ENCODE measurements around the gene ZNF280D. TPM values are rescaled to one million over a fixed set of nuclear protein-coding genes. Genes with fewer than 3 reads are reported as not detected.
A peak's percentile ranks its signal among the peaks of the same experiment; 100 is the strongest.
"Not testable (repeated sequence)": the region's sequence is repeated elsewhere in the genome, so short reads cannot be mapped to it uniquely, and the experiment has no call there.

Gene ZNF280D, protein sequence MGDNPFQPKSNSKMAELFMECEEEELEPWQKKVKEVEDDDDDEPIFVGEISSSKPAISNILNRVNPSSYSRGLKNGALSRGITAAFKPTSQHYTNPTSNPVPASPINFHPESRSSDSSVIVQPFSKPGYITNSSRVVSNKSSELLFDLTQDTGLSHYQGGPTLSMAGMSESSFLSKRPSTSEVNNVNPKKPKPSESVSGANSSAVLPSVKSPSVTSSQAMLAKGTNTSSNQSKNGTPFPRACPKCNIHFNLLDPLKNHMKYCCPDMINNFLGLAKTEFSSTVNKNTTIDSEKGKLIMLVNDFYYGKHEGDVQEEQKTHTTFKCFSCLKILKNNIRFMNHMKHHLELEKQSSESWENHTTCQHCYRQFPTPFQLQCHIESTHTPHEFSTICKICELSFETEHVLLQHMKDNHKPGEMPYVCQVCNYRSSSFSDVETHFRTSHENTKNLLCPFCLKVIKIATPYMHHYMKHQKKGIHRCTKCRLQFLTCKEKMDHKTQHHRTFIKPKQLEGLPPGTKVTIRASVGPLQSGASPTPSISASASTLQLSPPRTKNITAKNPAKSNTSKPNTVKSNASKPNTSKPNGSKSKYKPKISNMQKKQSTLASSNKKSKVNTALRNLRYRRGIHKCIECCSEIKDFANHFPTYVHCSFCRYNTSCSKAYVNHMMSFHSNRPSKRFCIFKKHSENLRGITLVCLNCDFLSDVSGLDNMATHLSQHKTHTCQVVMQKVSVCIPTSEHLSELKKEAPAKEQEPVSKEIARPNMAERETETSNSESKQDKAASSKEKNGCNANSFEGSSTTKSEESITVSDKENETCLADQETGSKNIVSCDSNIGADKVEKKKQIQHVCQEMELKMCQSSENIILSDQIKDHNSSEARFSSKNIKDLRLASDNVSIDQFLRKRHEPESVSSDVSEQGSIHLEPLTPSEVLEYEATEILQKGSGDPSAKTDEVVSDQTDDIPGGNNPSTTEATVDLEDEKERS
- 10.0 and 12.1 TPM in 2 replicates for total RNA-seq
- long read RNA-seq, partial matches to known transcripts = 4 of 7 reads
- long read RNA-seq, other reads (novel, unspliced or antisense) = 2 of 7 reads

DNA sequence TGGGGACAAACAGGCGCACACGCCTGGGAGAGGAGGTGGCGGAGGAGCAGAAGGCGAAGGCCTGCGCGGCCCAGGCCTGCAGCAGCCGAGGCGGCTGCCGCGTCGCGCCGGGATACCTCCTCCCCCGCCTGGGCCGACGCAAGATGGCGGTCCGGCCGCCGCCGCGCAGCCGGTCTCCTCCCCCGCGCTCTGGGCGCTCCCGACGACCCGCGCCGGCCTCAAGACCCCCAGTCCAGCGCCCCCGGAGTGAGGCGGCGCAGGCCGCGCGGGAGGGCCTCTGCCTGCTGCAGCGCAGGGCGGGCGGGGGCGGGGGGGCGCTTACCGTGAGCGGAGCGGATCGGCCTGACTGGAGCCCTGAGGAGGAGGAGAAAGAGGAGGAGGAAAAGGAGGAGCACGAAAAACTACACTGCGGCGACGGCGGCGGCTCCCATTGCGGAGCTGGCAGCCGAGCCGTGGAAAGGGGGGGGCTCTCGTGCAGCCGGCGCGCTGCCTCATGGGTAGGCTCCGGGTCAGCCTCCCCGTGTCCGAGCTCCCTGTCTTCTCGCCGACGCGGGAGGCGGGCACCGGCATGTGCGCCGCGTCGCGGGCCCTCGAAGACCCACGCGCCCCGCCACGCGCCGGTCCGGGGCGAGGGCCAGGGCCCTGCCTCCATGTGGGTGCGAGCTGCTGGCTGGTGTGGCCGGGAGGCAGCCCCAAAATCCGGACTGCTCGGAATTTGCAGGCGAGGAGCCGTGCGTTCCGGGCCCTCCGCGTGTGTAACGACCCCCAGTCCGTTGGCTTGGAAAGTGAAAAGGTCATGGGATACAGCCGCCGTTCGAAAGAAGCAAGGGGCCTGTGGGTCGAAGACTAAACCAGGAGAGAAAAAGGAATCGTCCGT is at the start of gene ZNF280D:
Gene ZNF280D (minus strand): TSS at position 374 of the 877 bp plus-strand sequence. CDS start 26,400 bp downstream, outside the sequence.
- DNase-seq (ENCODE audit: low read depth, low spot score) = peak; percentile 11
- no peaks in the 10 kb centered on the region for H3K27me3 Mint-ChIP-seq (ENCODE audit: low read depth)
- H3K27ac Mint-ChIP-seq (ENCODE audit: unreplicated experiment) = peak within 1 kb of the TSS; percentile 93

DNA sequence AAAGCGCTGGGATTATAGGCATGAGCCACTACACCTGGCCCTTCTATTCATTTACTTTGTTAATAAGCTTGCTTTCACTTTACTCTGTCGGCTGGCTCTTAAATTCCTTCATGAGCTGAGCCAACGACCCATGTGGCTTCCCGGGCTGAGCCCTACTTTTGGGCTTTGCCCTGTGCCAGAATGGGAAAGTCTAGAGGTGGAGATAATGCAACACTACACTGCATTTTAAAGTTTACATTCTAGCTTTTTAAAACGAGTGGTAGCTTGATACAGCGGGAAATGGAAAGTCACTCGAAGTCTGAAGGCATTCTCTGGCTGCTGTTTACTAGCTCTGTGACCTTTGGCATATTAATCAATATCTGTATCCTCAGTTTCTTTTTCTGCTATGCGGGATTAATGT is 49.0 kb upstream of the ZNF280D start:
- H3K27ac Mint-ChIP-seq (ENCODE audit: unreplicated experiment) = no peak overlapping the region
- no peaks in the 10 kb centered on the region for H3K4me1 Mint-ChIP-seq

More for the DNA sequence above, at the start of gene ZNF280D:
- Mint-ChIP-seq H3K9me3 (peaks cover 9% of the 10 kb centered on the region), H3K4me1 (peaks cover 8% of the 10 kb centered on the region), H3K4me3 (peak within 1 kb of the TSS; percentile 83), H3K36me3 (ENCODE audit: low read depth) (peaks cover 6% of the 10 kb centered on the region)
- TF ChIP-seq, protein P1, sequence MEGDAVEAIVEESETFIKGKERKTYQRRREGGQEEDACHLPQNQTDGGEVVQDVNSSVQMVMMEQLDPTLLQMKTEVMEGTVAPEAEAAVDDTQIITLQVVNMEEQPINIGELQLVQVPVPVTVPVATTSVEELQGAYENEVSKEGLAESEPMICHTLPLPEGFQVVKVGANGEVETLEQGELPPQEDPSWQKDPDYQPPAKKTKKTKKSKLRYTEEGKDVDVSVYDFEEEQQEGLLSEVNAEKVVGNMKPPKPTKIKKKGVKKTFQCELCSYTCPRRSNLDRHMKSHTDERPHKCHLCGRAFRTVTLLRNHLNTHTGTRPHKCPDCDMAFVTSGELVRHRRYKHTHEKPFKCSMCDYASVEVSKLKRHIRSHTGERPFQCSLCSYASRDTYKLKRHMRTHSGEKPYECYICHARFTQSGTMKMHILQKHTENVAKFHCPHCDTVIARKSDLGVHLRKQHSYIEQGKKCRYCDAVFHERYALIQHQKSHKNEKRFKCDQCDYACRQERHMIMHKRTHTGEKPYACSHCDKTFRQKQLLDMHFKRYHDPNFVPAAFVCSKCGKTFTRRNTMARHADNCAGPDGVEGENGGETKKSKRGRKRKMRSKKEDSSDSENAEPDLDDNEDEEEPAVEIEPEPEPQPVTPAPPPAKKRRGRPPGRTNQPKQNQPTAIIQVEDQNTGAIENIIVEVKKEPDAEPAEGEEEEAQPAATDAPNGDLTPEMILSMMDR (conservative IDR thresholded peaks at IDR 0.05) = no peak

DNA sequence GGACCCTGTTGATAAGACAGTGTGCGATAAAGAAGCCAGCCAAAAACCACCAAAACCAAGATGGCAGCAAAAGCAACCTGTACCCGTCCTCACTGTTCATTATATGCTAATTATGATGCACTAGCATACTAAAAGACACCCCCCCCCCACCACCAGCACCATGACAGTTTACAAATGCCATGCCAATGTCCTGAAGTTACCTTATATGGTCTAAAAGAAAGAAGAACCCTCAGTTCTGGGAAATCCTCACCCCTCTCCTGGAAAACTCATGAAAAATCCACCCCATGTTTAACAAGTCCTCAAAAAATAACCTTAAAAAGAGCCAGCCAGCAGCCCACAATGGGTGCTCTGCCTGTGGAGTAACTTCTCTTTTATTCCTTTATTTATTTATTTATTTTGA is 48.4 kb upstream of the ZNF280D start:
- no peaks in the 10 kb centered on the region for H3K36me3 Mint-ChIP-seq (ENCODE audit: low read depth)
- no peak overlapping the region for H3K27ac Mint-ChIP-seq (ENCODE audit: unreplicated experiment)
- TF ChIP-seq, protein P1 (conservative IDR thresholded peaks at IDR 0.05) = no peak
- no peaks in the 10 kb centered on the region for H3K9me3 Mint-ChIP-seq
- no peak overlapping the region for H3K4me3 Mint-ChIP-seq
- H3K4me1 Mint-ChIP-seq = no peaks in the 10 kb centered on the region
- H3K27me3 Mint-ChIP-seq (ENCODE audit: low read depth) = no peaks in the 10 kb centered on the region
- DNase-seq (ENCODE audit: low read depth, low spot score) = no peak

More for the DNA sequence above, 49.0 kb upstream of the ZNF280D start:
- H3K36me3 Mint-ChIP-seq (ENCODE audit: low read depth) = no peaks in the 10 kb centered on the region
- H3K27me3 Mint-ChIP-seq (ENCODE audit: low read depth) = no peaks in the 10 kb centered on the region
- no peaks in the 10 kb centered on the region for H3K9me3 Mint-ChIP-seq
- TF ChIP-seq, protein P1 (conservative IDR thresholded peaks at IDR 0.05) = no peak
- no peak for DNase-seq (ENCODE audit: low read depth, low spot score)
- no peak overlapping the region for H3K4me3 Mint-ChIP-seq

DNA sequence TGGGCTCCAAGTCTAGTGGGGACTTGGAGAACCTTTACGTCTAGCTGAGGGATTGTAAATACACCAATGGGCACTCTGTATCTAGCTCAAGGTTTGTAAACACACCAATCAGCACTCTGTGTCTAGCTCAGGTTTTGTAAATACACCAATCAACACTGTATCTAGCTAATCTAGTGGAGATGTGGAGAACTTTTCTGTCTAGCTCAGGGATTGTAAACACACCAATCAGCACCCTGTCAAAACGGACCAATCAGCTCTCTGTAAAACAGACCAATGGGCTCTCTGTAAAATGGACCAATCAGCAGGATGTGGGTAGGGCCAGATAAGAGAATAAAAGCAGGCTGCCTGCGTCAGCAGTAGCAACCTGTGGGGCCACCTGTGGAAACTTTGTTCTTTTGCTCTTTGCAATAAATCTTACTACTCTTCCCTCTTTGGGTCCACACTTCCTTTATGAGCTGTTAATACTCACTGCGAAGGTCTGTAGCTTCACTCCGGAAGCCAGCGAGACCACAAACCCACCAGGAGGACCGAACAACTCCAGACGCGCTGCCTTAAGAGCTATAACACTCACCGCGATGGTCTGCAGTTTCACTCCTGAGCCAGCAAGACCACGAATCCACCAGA is 46.9 kb upstream of the ZNF280D start:
- H3K4me3 Mint-ChIP-seq; H3K27me3 Mint-ChIP-seq (ENCODE audit: low read depth); H3K4me1 Mint-ChIP-seq; H3K27ac Mint-ChIP-seq (ENCODE audit: unreplicated experiment); H3K9me3 Mint-ChIP-seq; DNase-seq (ENCODE audit: low read depth, low spot score); H3K36me3 Mint-ChIP-seq (ENCODE audit: low read depth): not testable (repeated sequence)

DNA sequence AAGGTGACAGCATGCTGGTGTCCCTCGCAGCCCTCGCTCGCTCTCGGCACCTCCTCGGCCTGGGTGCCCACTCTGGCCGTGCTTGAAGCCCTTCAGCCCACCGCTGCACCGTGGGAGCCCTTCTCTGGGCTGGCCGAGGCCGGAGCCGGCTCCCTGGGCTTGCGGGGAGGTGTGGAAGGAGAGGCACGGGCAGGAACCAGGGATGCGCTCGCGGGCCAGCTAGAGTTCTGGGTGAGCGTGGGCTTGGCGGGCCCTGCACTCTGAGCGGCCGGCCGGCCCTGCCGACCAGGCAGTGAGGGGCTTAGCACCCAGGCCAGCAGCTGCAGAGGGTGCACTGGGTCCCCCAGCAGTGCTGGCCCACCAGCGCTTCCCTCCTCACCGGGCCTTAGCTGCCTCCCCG is 46.1 kb upstream of the ZNF280D start:
- H3K27ac Mint-ChIP-seq (ENCODE audit: unreplicated experiment); H3K27me3 Mint-ChIP-seq (ENCODE audit: low read depth); H3K4me3 Mint-ChIP-seq; H3K36me3 Mint-ChIP-seq (ENCODE audit: low read depth); DNase-seq (ENCODE audit: low read depth, low spot score); H3K9me3 Mint-ChIP-seq; H3K4me1 Mint-ChIP-seq: not testable (repeated sequence)

Measured in neural crest cell (in vitro differentiated cells).